ENCODE results near the gene USHBP1.

The USHBP1 gene

GRCh38 chr19:17268754-17269153, 4.2 kb upstream of the USHBP1 start:
- peak overlapping the region; percentile 16 for H3K4me3 ChIP-seq (ENCODE audit: low read depth, low read length)
- no peak for DNase-seq (ENCODE audit: low read depth)
- TF ChIP-seq POLR2A (IDR thresholded peaks at IDR 0.05; ENCODE audit: extremely low read depth, insufficient read length) (no peak), MAX (IDR thresholded peaks at IDR 0.05; ENCODE audit: low read depth, low read length) (no peak), CTCF (IDR thresholded peaks at IDR 0.05; ENCODE audit: low read depth, low read length) (no peak), MYC (IDR thresholded peaks at IDR 0.05; ENCODE audit: low read depth, low read length) (no peak)

GRCh38 chr19:17266975-17267788, 2.6 kb upstream of the USHBP1 start, which contains the start of gene BABAM1:
Gene BABAM1 (plus strand): TSS chr19:17267443. CDS start chr19:17268807, 1,364 bp downstream.
- TF ChIP-seq MAX (IDR thresholded peaks at IDR 0.05; ENCODE audit: low read depth, low read length) (peak; percentile 65), MYC (IDR thresholded peaks at IDR 0.05; ENCODE audit: low read depth, low read length) (peak; percentile 49), POLR2A (IDR thresholded peaks at IDR 0.05; ENCODE audit: extremely low read depth, insufficient read length) (peak; percentile 67), CTCF (IDR thresholded peaks at IDR 0.05; ENCODE audit: low read depth, low read length) (no peak)
- peak; percentile 99 for DNase-seq (ENCODE audit: low read depth)
- H3K4me3 ChIP-seq (ENCODE audit: low read depth, low read length): peak within 1 kb of the TSS; percentile 88

- TF ChIP-seq POLR2A (IDR thresholded peaks at IDR 0.05; ENCODE audit: extremely low read depth, insufficient read length): no peak
- no peak for TF ChIP-seq MAX (IDR thresholded peaks at IDR 0.05; ENCODE audit: low read depth, low read length)
- no peak for TF ChIP-seq MYC (IDR thresholded peaks at IDR 0.05; ENCODE audit: low read depth, low read length)
- DNase-seq (ENCODE audit: low read depth): peak; percentile 33
- no peak overlapping the region for H3K4me3 ChIP-seq (ENCODE audit: low read depth, low read length)
These were observed 2.0 kb upstream of the USHBP1 start for GRCh38 chr19:17266589-17266974.

GRCh38 chr19:17266026-17266425, 1.5 kb upstream of the USHBP1 start:
- TF ChIP-seq CTCF (IDR thresholded peaks at IDR 0.05; ENCODE audit: low read depth, low read length) (no peak), POLR2A (IDR thresholded peaks at IDR 0.05; ENCODE audit: extremely low read depth, insufficient read length) (no peak), MAX (IDR thresholded peaks at IDR 0.05; ENCODE audit: low read depth, low read length) (no peak), MYC (IDR thresholded peaks at IDR 0.05; ENCODE audit: low read depth, low read length) (no peak)
- DNase-seq (ENCODE audit: low read depth): no peak
- no peak overlapping the region for H3K4me3 ChIP-seq (ENCODE audit: low read depth, low read length)

- H3K4me3 ChIP-seq (ENCODE audit: low read depth, low read length): no peak overlapping the region
- no peak for DNase-seq (ENCODE audit: low read depth)
- no peak for TF ChIP-seq POLR2A (IDR thresholded peaks at IDR 0.05; ENCODE audit: extremely low read depth, insufficient read length)
- TF ChIP-seq MAX (IDR thresholded peaks at IDR 0.05; ENCODE audit: low read depth, low read length): no peak
- no peak for TF ChIP-seq CTCF (IDR thresholded peaks at IDR 0.05; ENCODE audit: low read depth, low read length)
- no peak for TF ChIP-seq MYC (IDR thresholded peaks at IDR 0.05; ENCODE audit: low read depth, low read length)
These were observed 569 bp downstream of the USHBP1 start for GRCh38 chr19:17263712-17264640.

Measured in NB4 (cell line).